GM12878 (cell line): ENCODE data around the gene BEST4. TPM values are rescaled to one million over a fixed set of nuclear protein-coding genes. Genes with fewer than 3 reads are reported as not detected.
A peak's percentile ranks its signal among the peaks of the same experiment; 100 is the strongest.

Experiments
- ATF3 ChIP-seq: IDR thresholded peaks from 2 replicates; pipeline ENCODE4 v1.6.1; 2011; ENCODE audit warnings: low read depth, mild to moderate bottlenecking, low read length, moderate library complexity, borderline replicate concordance; ENCODE audit errors: extremely low read depth
- BACH1 ChIP-seq: fragments of 450-650 bp; IDR thresholded peaks from 2 replicates; pipeline ENCODE4 v1.6.1; 2017; ENCODE audit warnings: mild to moderate bottlenecking, borderline replicate concordance
- BCL11A ChIP-seq: IDR thresholded peaks from 2 replicates; pipeline ENCODE4 v1.6.1; 2011; ENCODE audit warnings: low read depth, low read length
- BRCA1 ChIP-seq: IDR thresholded peaks from 2 replicates; pipeline ENCODE4 v1.6.1; 2011; ENCODE audit warnings: low read depth, low read length, improper control_type of control experiment
- CBX3 ChIP-seq: fragments of 200-600 bp; sonication (generic); IDR thresholded peaks from 2 replicates; pipeline ENCODE4 v1.6.1; 2016; ENCODE audit warnings: low read depth, borderline replicate concordance
- FOXM1 ChIP-seq: IDR thresholded peaks from 2 replicates; pipeline ENCODE4 v1.6.1; 2012; ENCODE audit warnings: low read depth, mild to moderate bottlenecking, inconsistent platforms, low read length, moderate library complexity
- IRF4 ChIP-seq: IDR thresholded peaks from 2 replicates; pipeline ENCODE4 v1.6.1; 2011; ENCODE audit warnings: low read depth, low read length
- LARP7 ChIP-seq: fragments of 450-650 bp; IDR thresholded peaks from 2 replicates; pipeline ENCODE4 v1.6.1; 2017; ENCODE audit warnings: mild to moderate bottlenecking
- MXI1 ChIP-seq: fragments of 150-350 bp; IDR thresholded peaks from 2 replicates; pipeline ENCODE4 v1.6.1; 2011; ENCODE audit warnings: low read depth, mild to moderate bottlenecking, inconsistent platforms, low read length, improper control_type of control experiment
- NFIC ChIP-seq: IDR thresholded peaks from 2 replicates; pipeline ENCODE4 v1.6.1; 2012; ENCODE audit warnings: low read depth, mild to moderate bottlenecking, inconsistent platforms, low read length, moderate library complexity
- NR2C2 ChIP-seq: IDR thresholded peaks from 2 replicates; pipeline ENCODE4 v1.6.1; 2011; ENCODE audit warnings: borderline replicate concordance, low read depth; ENCODE audit not compliant: control insufficient read depth, insufficient read length
- POLR2AphosphoS5 ChIP-seq: IDR thresholded peaks from 2 replicates; pipeline ENCODE4 v1.6.1; 2011; ENCODE audit warnings: mild to moderate bottlenecking, low read length, inconsistent platforms
- RAD51 ChIP-seq: fragments of 450-650 bp; IDR thresholded peaks from 2 replicates; pipeline ENCODE4 v1.6.1; 2016; ENCODE audit warnings: moderate library complexity, mild to moderate bottlenecking, inconsistent platforms
- RUNX3 ChIP-seq: IDR thresholded peaks from 2 replicates; pipeline ENCODE4 v1.6.1; 2012; ENCODE audit warnings: low read length, inconsistent platforms
- SMAD1 ChIP-seq: fragments of 450-650 bp; IDR thresholded peaks from 2 replicates; pipeline ENCODE4 v1.6.1; 2018; ENCODE audit warnings: mild to moderate bottlenecking, low read depth; ENCODE audit not compliant: partially characterized antibody
- SREBF2 ChIP-seq: IDR thresholded peaks from 2 replicates; pipeline ENCODE4 v1.6.1; 2012; ENCODE audit warnings: mild to moderate bottlenecking, low read length
- STAT3 ChIP-seq: IDR thresholded peaks from 2 replicates; pipeline ENCODE4 v1.6.1; 2011; ENCODE audit warnings: low read depth, low read length, improper control_type of control experiment
- TCF12 ChIP-seq: IDR thresholded peaks from 2 replicates; pipeline ENCODE4 v1.6.1; 2011; ENCODE audit warnings: low read depth, mild to moderate bottlenecking, low read length
- ZNF687 ChIP-seq: fragments of 450-650 bp; IDR thresholded peaks from 2 replicates; pipeline ENCODE4 v1.6.1; 2017; ENCODE audit warnings: mild to moderate bottlenecking, moderate library complexity
- ZSCAN29 ChIP-seq: fragments of 450-650 bp; IDR thresholded peaks from 2 replicates; pipeline ENCODE4 v1.6.1; 2017; ENCODE audit warnings: mild to moderate bottlenecking, moderate library complexity
- polyA plus RNA-seq, 11 experiments: library from polyadenylated mRNA; depleted of rRNA in 4 of 11; unstranded in 6 of 11; stranded (reverse) in 5 of 11; fragments of >200 nt; fragmentation: Nextera tagmentation in 4 of 11; fragmentation: Illumina TruSeq in 1 of 11; extraction: Ambion mirVana in 4 of 11; extraction: Trizol in 1 of 11; gene quantifications; 1 replicate in 1 of 11; 2 replicates in 10 of 11; pipeline versions ENCODE4 v1.2.1 to v1.2.3, GENCODE V29; 2011 to 2016; ENCODE audit warnings: inconsistent platforms in 2 of 11, missing spikeins in 2 of 11, low read depth in 1 of 11
- total RNA-seq, 4 experiments: library from RNA; depleted of rRNA in 3 of 4; stranded (reverse); fragments of >200 nt in 3 of 4; fragmentation: Illumina TruSeq in 1 of 4; extraction: Trizol in 1 of 4; gene quantifications; 2 replicates each; pipeline versions ENCODE4 v1.2.1 to v1.2.3, GENCODE V29; 2013 to 2021
- TF ChIP-seq, protein P1 (sequence below): fragments of 450-650 bp; IDR thresholded peaks from 2 replicates; pipeline ENCODE4 v1.6.1; 2014; ENCODE audit warnings: mild to moderate bottlenecking
- TF ChIP-seq, protein P2 (sequence below): fragments of 450-650 bp; IDR thresholded peaks from 2 replicates; pipeline ENCODE4 v1.6.1; 2016; ENCODE audit warnings: mild to moderate bottlenecking, moderate library complexity, borderline replicate concordance

The BEST4 gene
- total and polyA plus RNA-seq, 10 of the 15 experiments (the other 5 are each of a cell fraction or from before 2014, with no cell fraction given) = 0.06 to 1.3 (median 0.42) TPM

GRCh38 chr1:44739307-44740178 lies 48.4 kb downstream of the BEST4 start, which contains the start of gene KIF2C (continued):
- TF ChIP-seq, protein P1, sequence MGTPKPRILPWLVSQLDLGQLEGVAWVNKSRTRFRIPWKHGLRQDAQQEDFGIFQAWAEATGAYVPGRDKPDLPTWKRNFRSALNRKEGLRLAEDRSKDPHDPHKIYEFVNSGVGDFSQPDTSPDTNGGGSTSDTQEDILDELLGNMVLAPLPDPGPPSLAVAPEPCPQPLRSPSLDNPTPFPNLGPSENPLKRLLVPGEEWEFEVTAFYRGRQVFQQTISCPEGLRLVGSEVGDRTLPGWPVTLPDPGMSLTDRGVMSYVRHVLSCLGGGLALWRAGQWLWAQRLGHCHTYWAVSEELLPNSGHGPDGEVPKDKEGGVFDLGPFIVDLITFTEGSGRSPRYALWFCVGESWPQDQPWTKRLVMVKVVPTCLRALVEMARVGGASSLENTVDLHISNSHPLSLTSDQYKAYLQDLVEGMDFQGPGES = no peak
- TF ChIP-seq ZSCAN29 (no peak), STAT3 (no peak), FOXM1 (peak; percentile 88), NR2C2 (no peak), POLR2AphosphoS5 (peak; percentile 96), SREBF2 (no peak), ATF3 (no peak), SMAD1 (peak; percentile 62), CBX3 (no peak), MXI1 (peak; percentile 92), TCF12 (0 out of 2 replicates have a peak, but pooled peaks have one; percentile 7), NFIC (no peak), BACH1 (no peak; the same call in 1 of the 2 replicates), RUNX3 (peak; percentile 63), RAD51 (no peak), LARP7 (no peak), BRCA1 (no peak), IRF4 (0 out of 2 replicates have a peak, but pooled peaks have one; percentile 40), BCL11A (no peak), ZNF687 (peak; percentile 73; the same call in 1 of the 2 replicates)
- TF ChIP-seq, protein P2, sequence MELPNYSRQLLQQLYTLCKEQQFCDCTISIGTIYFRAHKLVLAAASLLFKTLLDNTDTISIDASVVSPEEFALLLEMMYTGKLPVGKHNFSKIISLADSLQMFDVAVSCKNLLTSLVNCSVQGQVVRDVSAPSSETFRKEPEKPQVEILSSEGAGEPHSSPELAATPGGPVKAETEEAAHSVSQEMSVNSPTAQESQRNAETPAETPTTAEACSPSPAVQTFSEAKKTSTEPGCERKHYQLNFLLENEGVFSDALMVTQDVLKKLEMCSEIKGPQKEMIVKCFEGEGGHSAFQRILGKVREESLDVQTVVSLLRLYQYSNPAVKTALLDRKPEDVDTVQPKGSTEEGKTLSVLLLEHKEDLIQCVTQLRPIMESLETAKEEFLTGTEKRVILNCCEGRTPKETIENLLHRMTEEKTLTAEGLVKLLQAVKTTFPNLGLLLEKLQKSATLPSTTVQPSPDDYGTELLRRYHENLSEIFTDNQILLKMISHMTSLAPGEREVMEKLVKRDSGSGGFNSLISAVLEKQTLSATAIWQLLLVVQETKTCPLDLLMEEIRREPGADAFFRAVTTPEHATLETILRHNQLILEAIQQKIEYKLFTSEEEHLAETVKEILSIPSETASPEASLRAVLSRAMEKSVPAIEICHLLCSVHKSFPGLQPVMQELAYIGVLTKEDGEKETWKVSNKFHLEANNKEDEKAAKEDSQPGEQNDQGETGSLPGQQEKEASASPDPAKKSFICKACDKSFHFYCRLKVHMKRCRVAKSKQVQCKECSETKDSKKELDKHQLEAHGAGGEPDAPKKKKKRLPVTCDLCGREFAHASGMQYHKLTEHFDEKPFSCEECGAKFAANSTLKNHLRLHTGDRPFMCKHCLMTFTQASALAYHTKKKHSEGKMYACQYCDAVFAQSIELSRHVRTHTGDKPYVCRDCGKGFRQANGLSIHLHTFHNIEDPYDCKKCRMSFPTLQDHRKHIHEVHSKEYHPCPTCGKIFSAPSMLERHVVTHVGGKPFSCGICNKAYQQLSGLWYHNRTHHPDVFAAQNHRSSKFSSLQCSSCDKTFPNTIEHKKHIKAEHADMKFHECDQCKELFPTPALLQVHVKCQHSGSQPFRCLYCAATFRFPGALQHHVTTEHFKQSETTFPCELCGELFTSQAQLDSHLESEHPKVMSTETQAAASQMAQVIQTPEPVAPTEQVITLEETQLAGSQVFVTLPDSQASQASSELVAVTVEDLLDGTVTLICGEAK = peak; percentile 54; the same call in 1 of the 2 replicates
